WTC11 (cell line): Measurements from ENCODE around the gene KIF27. TPM values are rescaled to one million over a fixed set of nuclear protein-coding genes. Genes with fewer than 3 reads are reported as not detected.

Experiments used
- ATAC-seq: fragments of 200-7000 bp; cut with Tn5 transposase; 2 replicates; pipeline ENCODE4 v1.10.0; 2021; ENCODE audit warnings: mild to moderate bottlenecking, moderate library complexity
- CTCF ChIA-PET: fragments of 300-600 bp; sonication (Branson Sonifier 250); formaldehyde crosslinking; loops from one replicate; lab custom pipeline; 2021; ENCODE audit warnings: antibody characterized with exemption; lab: Charles Lee
- POLR2A ChIA-PET: fragments of 350-600 bp; sonication (Branson Sonifier 250); formaldehyde crosslinking; loops from one replicate; lab custom pipeline; 2021; ENCODE audit warnings: antibody characterized with exemption; lab: Charles Lee
- DNase-seq: peaks from one replicate; pipeline ENCODE4 v3.0.0; 2021; ENCODE audit warnings: low spot score
- H3K27ac Mint-ChIP-seq: 2 replicates; pipeline ENCODE4 v1.8.0; 2021; ENCODE audit warnings: mixed read lengths
- H3K27me3 Mint-ChIP-seq: 2 replicates; pipeline ENCODE4 v1.8.0; 2021; ENCODE audit warnings: low read depth, mild to moderate bottlenecking, moderate library complexity, mixed read lengths
- H3K36me3 Mint-ChIP-seq: 2 replicates; pipeline ENCODE4 v1.8.0; 2021; ENCODE audit warnings: mixed read lengths
- H3K4me1 Mint-ChIP-seq: 2 replicates; pipeline ENCODE4 v1.8.0; 2022; ENCODE audit warnings: mixed read lengths
- H3K4me3 Mint-ChIP-seq: 2 replicates; pipeline ENCODE4 v1.8.0; 2021; ENCODE audit warnings: mild to moderate bottlenecking, moderate library complexity, mixed read lengths
- H3K9me3 Mint-ChIP-seq: 2 replicates; pipeline ENCODE4 v1.8.0; 2021; ENCODE audit warnings: mixed read lengths
- AR ChIP-seq: fragments of 250-450 bp; sonication (Bioruptor Pico); IDR thresholded peaks from 2 replicates; pipeline ENCODE4 v1.9.0; 2021; ENCODE audit warnings: mild to moderate bottlenecking
- E2F1 ChIP-seq: sonication (generic); formaldehyde crosslinking; IDR thresholded peaks from 2 replicates; pipeline ENCODE4 v1.8.0; 2022; ENCODE audit warnings: mild to moderate bottlenecking, missing genetic modification reagents
- E2F4 ChIP-seq: sonication (generic); formaldehyde crosslinking; IDR thresholded peaks from 2 replicates; pipeline ENCODE4 v1.8.1; 2022; ENCODE audit warnings: low read depth, mild to moderate bottlenecking, moderate library complexity, missing genetic modification reagents, borderline replicate concordance
- E2F5 ChIP-seq: sonication (generic); formaldehyde crosslinking; IDR thresholded peaks from 2 replicates; pipeline ENCODE4 v1.8.1; 2022; ENCODE audit warnings: mild to moderate bottlenecking, moderate library complexity, missing genetic modification reagents
- ERG ChIP-seq: fragments of 250-450 bp; sonication (Bioruptor Pico); IDR thresholded peaks from 2 replicates; pipeline ENCODE4 v1.8.0; 2021; ENCODE audit warnings: mild to moderate bottlenecking
- FOXJ3 ChIP-seq: sonication (generic); formaldehyde crosslinking; IDR thresholded peaks from 2 replicates; pipeline ENCODE4 v1.9.0; 2021; ENCODE audit warnings: missing genetic modification reagents, mild to moderate bottlenecking, borderline replicate concordance
- FOXP4 ChIP-seq: sonication (generic); formaldehyde crosslinking; IDR thresholded peaks from 2 replicates; pipeline ENCODE4 v1.8.0; 2022; ENCODE audit warnings: mild to moderate bottlenecking, missing genetic modification reagents
- IRF1 ChIP-seq: sonication (generic); formaldehyde crosslinking; IDR thresholded peaks from 2 replicates; pipeline ENCODE4 v1.8.0; 2023; ENCODE audit warnings: missing genetic modification reagents
- MLX ChIP-seq: sonication (generic); formaldehyde crosslinking; IDR thresholded peaks from 2 replicates; pipeline ENCODE4 v1.8.1; 2023; ENCODE audit warnings: mild to moderate bottlenecking, missing genetic modification reagents, moderate library complexity
- OVOL2 ChIP-seq: fragments of 250-450 bp; sonication (Bioruptor Pico); IDR thresholded peaks from 2 replicates; pipeline ENCODE4 v1.9.0; 2021; ENCODE audit warnings: mild to moderate bottlenecking, borderline replicate concordance
- PRDM15 ChIP-seq: sonication (generic); formaldehyde crosslinking; IDR thresholded peaks from 2 replicates; pipeline ENCODE4 v1.8.0; 2022; ENCODE audit warnings: missing genetic modification reagents
- SMAD3 ChIP-seq: sonication (generic); formaldehyde crosslinking; IDR thresholded peaks from 2 replicates; pipeline ENCODE4 v1.8.0; 2022; ENCODE audit warnings: missing genetic modification reagents, mild to moderate bottlenecking, borderline replicate concordance
- TCF7 ChIP-seq: sonication (generic); formaldehyde crosslinking; IDR thresholded peaks from 2 replicates; pipeline ENCODE4 v1.8.0; 2022; ENCODE audit warnings: mild to moderate bottlenecking, low read depth, missing genetic modification reagents, moderate library complexity
- ZNF263 ChIP-seq: sonication (generic); formaldehyde crosslinking; IDR thresholded peaks from 2 replicates; pipeline ENCODE4 v1.8.1; 2022; ENCODE audit warnings: low read depth, mild to moderate bottlenecking, moderate library complexity, missing genetic modification reagents
- total RNA-seq: library from RNA; stranded (reverse); gene quantifications from 3 replicates; pipeline ENCODE4 v1.2.3, GENCODE V29; 2021

KIF27 gene
- total RNA-seq, 1 experiment from 2014 or later, result 3.9 TPM

GRCh38 chr9:83959061-83959460 lies 37.8 kb upstream of the KIF27 start:
- peaks cover 25% of the 10 kb centered on the region for H3K27me3 Mint-ChIP-seq
- no peaks in the 10 kb centered on the region for H3K9me3 Mint-ChIP-seq
- no peak overlapping the region for H3K4me3 Mint-ChIP-seq
- no peak for ATAC-seq
- no peak overlapping the region for H3K27ac Mint-ChIP-seq
- TF ChIP-seq PRDM15 (CRISPR knock-in tag), result no peak
- TF ChIP-seq ERG (CRISPR knock-in tag), result no peak
- TF ChIP-seq OVOL2 (CRISPR knock-in tag), result no peak
- TF ChIP-seq E2F4, result no peak
- TF ChIP-seq FOXP4 (CRISPR knock-in tag), result no peak
- no peak for TF ChIP-seq FOXJ3 (CRISPR knock-in tag)
- TF ChIP-seq ZNF263, result no peak
- TF ChIP-seq MLX (CRISPR knock-in tag), result no peak
- TF ChIP-seq IRF1, result no peak
- TF ChIP-seq E2F1 (CRISPR knock-in tag), result no peak
- no peak for TF ChIP-seq SMAD3
- no peak for TF ChIP-seq E2F5 (CRISPR knock-in tag)
- TF ChIP-seq, all 79 proteins: peak for 0
- Mint-ChIP-seq H3K4me1 (peaks cover 14% of the 10 kb centered on the region), H3K36me3 (0 out of 2 replicates have a peak, but pooled peaks cover 2% of the 10 kb centered on the region)
- DNase-seq, result no peak
- POLR2A ChIA-PET, result interaction anchor here (4.6 kb wide), 1 partner anchor 21 kb away, joined by 24 read pairs; the partner anchor contains the start of genes HNRNPK and RMI1
- CTCF ChIA-PET, result no interaction called here

GRCh38 chr9:83957248-83957513 lies 35.9 kb upstream of the KIF27 start:
- H3K36me3 Mint-ChIP-seq, result 0 out of 2 replicates have a peak, but pooled peaks cover 2% of the 10 kb centered on the region
- no peaks in the 10 kb centered on the region for H3K9me3 Mint-ChIP-seq
- TF ChIP-seq ZNF263, result no peak
- TF ChIP-seq TCF7 (CRISPR knock-in tag), result no peak
- TF ChIP-seq AR (CRISPR knock-in tag), result no peak
- TF ChIP-seq, all 79 proteins: peak for 0
- H3K27ac Mint-ChIP-seq, result no peak overlapping the region
- ATAC-seq (no peak), DNase-seq (no peak)
- CTCF ChIA-PET, result interaction anchor here (1.1 kb wide), 1 partner anchor 36 kb away, joined by 4 read pairs; the partner anchor contains the start of gene KIF27
- H3K27me3 Mint-ChIP-seq, result peaks cover 25% of the 10 kb centered on the region
- POLR2A ChIA-PET, result interaction anchor here (1.6 kb wide), 1 partner anchor 36 kb away, joined by 4 read pairs; the partner anchor contains the start of gene KIF27
- H3K4me3 Mint-ChIP-seq, result peak overlapping the region; percentile 79
- peaks cover 14% of the 10 kb centered on the region for H3K4me1 Mint-ChIP-seq
